ENCODE data around the gene CDK9.

- TF ChIP-seq SUZ12 (IDR thresholded peaks at IDR 0.05; ENCODE audit: extremely low read depth, insufficient read depth, insufficient read length): no peak
- TF ChIP-seq ZNF274 (IDR thresholded peaks at IDR 0.05; ENCODE audit: low read depth, low read length): no peak
These were observed 6.7 kb downstream of the CDK9 start for GRCh38 chr9:127792417-127793031.
